Measurements from ENCODE around the gene GGN.

GRCh38 chr19:38413416-38413815 lies 25.6 kb upstream of the GGN start:
- TF ChIP-seq, protein P1, sequence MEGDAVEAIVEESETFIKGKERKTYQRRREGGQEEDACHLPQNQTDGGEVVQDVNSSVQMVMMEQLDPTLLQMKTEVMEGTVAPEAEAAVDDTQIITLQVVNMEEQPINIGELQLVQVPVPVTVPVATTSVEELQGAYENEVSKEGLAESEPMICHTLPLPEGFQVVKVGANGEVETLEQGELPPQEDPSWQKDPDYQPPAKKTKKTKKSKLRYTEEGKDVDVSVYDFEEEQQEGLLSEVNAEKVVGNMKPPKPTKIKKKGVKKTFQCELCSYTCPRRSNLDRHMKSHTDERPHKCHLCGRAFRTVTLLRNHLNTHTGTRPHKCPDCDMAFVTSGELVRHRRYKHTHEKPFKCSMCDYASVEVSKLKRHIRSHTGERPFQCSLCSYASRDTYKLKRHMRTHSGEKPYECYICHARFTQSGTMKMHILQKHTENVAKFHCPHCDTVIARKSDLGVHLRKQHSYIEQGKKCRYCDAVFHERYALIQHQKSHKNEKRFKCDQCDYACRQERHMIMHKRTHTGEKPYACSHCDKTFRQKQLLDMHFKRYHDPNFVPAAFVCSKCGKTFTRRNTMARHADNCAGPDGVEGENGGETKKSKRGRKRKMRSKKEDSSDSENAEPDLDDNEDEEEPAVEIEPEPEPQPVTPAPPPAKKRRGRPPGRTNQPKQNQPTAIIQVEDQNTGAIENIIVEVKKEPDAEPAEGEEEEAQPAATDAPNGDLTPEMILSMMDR (IDR thresholded peaks at IDR 0.05): no peak
- no peak for TF ChIP-seq POLR2A (IDR thresholded peaks at IDR 0.05)
- no peak for TF ChIP-seq POLR2AphosphoS5 (IDR thresholded peaks at IDR 0.05; ENCODE audit: insufficient read depth in 1 of 2, low read depth in 1 of 2)

Data from vagina (tissue), 2 donors.